Suprapubic skin (tissue), 4 donors: ENCODE measurements around the gene AIRE. TPM values are rescaled to one million over a fixed set of nuclear protein-coding genes. Genes with fewer than 3 reads are reported as not detected.
A peak's percentile ranks its signal among the peaks of the same experiment; 100 is the strongest.

Experiments
- DNase-seq, 2 donors: peaks; one replicate each; pipeline ENCODE4 v3.0.0-alpha.2; 2019; ENCODE audit warnings: low spot score in 2 of 2
- H3K27ac ChIP-seq: fragments of 200-600 bp; sonication (generic); one replicate; pipeline ENCODE4 v1.5.1; 2019
- H3K27me3 ChIP-seq: fragments of 200-600 bp; sonication (generic); one replicate; pipeline ENCODE4 v1.5.1; 2019
- H3K36me3 ChIP-seq: fragments of 200-600 bp; sonication (generic); one replicate; pipeline ENCODE4 v1.5.1; 2019
- H3K4me1 ChIP-seq: fragments of 200-600 bp; sonication (generic); one replicate; pipeline ENCODE4 v1.5.1; 2019
- H3K4me3 ChIP-seq: fragments of 200-600 bp; sonication (generic); one replicate; pipeline ENCODE4 v1.5.1; 2019; ENCODE audit warnings: mild to moderate bottlenecking
- H3K9me3 ChIP-seq: fragments of 200-600 bp; sonication (generic); one replicate; pipeline ENCODE4 v1.5.1; 2019
- CTCF ChIP-seq, 2 donors: fragments of 200-600 bp in 1 of 2; fragments of 450-650 bp in 1 of 2; sonication (generic) in 1 of 2; IDR thresholded peaks; one replicate each; pipeline ENCODE4 v1.5.1; 2016 to 2019; ENCODE audit warnings: antibody characterized with exemption in 2 of 2, mild to moderate bottlenecking in 1 of 2, moderate library complexity in 1 of 2
- EP300 ChIP-seq: sonication (generic); formaldehyde crosslinking; IDR thresholded peaks from one replicate; pipeline ENCODE4 v1.6.1; 2017; ENCODE audit warnings: antibody characterized with exemption
- POLR2A ChIP-seq, 2 donors: fragments of 450-650 bp; IDR thresholded peaks; one replicate each; pipeline ENCODE4 v1.6.1; 2017; ENCODE audit warnings: antibody characterized with exemption in 2 of 2, mild to moderate bottlenecking in 2 of 2, moderate library complexity in 2 of 2
- POLR2AphosphoS5 ChIP-seq, 3 donors: sonication (generic); formaldehyde crosslinking; IDR thresholded peaks; one replicate each; pipeline ENCODE4 v1.6.1; 2017; ENCODE audit warnings: antibody characterized with exemption in 3 of 3
- WGBS: methylation state at CpG from one replicate; pipeline ENCODE4 v1.1.5; 2018; 5-methylcytosine and 5-hydroxymethylcytosine counted together
- total RNA-seq, 4 donors: library from RNA; depleted of rRNA; stranded (reverse); fragments of >200 nt; gene quantifications; one replicate each; pipeline ENCODE4 v1.1.0, GENCODE V29; 2016

The AIRE gene
- total RNA-seq, 4 donors from 2014 or later: not detected

- DNase-seq: peak; percentile 90 to 94
- Histone ChIP-seq H3K4me3 (no peak overlapping the region), H3K4me1 (peaks cover 62% of the 10 kb centered on the region), H3K27me3 (peaks cover 9% of the 10 kb centered on the region), H3K9me3 (no peaks in the 10 kb centered on the region), H3K27ac (no peak overlapping the region), H3K36me3 (no peaks in the 10 kb centered on the region)
- 13% methylated on average over 12 of the region's 22 CpGs for WGBS
- TF ChIP-seq CTCF (IDR thresholded peaks at IDR 0.05) (peak; percentile 70 to 85), POLR2AphosphoS5 (IDR thresholded peaks at IDR 0.05) (no peak)
Observed at GRCh38 chr21:44297525-44298290, 12.0 kb downstream of the AIRE start.

GRCh38 chr21:44298301-44298700 lies 12.6 kb downstream of the AIRE start:
- TF ChIP-seq CTCF (IDR thresholded peaks at IDR 0.05): no peak
- TF ChIP-seq POLR2A (IDR thresholded peaks at IDR 0.05): no peak
- TF ChIP-seq EP300: no peak
- no peak for TF ChIP-seq POLR2AphosphoS5 (IDR thresholded peaks at IDR 0.05)
- no peak overlapping the region for H3K4me3 ChIP-seq
- no peak overlapping the region for H3K27ac ChIP-seq
- peaks cover 3% of the 10 kb centered on the region for H3K27me3 ChIP-seq
- H3K36me3 ChIP-seq: no peaks in the 10 kb centered on the region
- DNase-seq: no peak
- peaks cover 67% of the 10 kb centered on the region for H3K4me1 ChIP-seq
- H3K9me3 ChIP-seq: no peaks in the 10 kb centered on the region
- WGBS: 96% methylated on average over 2 of the region's 2 CpGs

- Histone ChIP-seq H3K4me1 (peaks cover 73% of the 10 kb centered on the region), H3K9me3 (no peaks in the 10 kb centered on the region), H3K27me3 (no peaks in the 10 kb centered on the region), H3K27ac (peak overlapping the region; percentile 97), H3K4me3 (peak overlapping the region; percentile 74), H3K36me3 (no peaks in the 10 kb centered on the region)
- DNase-seq: no peak
- WGBS: 21% methylated on average over 9 of the region's 10 CpGs
- TF ChIP-seq POLR2A (IDR thresholded peaks at IDR 0.05) (no peak), CTCF (IDR thresholded peaks at IDR 0.05) (no peak), EP300 (no peak), POLR2AphosphoS5 (IDR thresholded peaks at IDR 0.05) (no peak)
Observed at GRCh38 chr21:44299085-44299457, 13.4 kb downstream of the AIRE start.

GRCh38 chr21:44299458-44300261 lies 14.0 kb downstream of the AIRE start, which contains the start of gene PFKL:
Gene PFKL, plus strand, starts transcription at chr21:44300053. Its CDS starts 53 bp downstream, at chr21:44300106.
- Histone ChIP-seq H3K9me3 (no peaks in the 10 kb centered on the region), H3K4me1 (peaks cover 74% of the 10 kb centered on the region), H3K4me3 (peak within 1 kb of the TSS; percentile 74), H3K27ac (peak within 1 kb of the TSS; percentile 97), H3K27me3 (no peaks in the 10 kb centered on the region), H3K36me3 (no peaks in the 10 kb centered on the region)
- no peak for DNase-seq
- TF ChIP-seq POLR2A (IDR thresholded peaks at IDR 0.05): no peak
- TF ChIP-seq EP300: no peak
- no peak for TF ChIP-seq CTCF (IDR thresholded peaks at IDR 0.05)
- TF ChIP-seq POLR2AphosphoS5 (IDR thresholded peaks at IDR 0.05): no peak
- WGBS: 1% methylated on average over 16 of the region's 94 CpGs
